PC-3 (cell line): ENCODE data around the gene RALGAPA1. TPM values are rescaled to one million over a fixed set of nuclear protein-coding genes. Genes with fewer than 3 reads are reported as not detected.

Experiments used
- ATAC-seq: fragments of 200-7000 bp; cut with Tn5 transposase; 2 replicates; pipeline ENCODE4 v1.9.1; 2020; ENCODE audit warnings: mild to moderate bottlenecking, moderate library complexity
- BruUV-seq: library from RNA; stranded (reverse); fragments of 400-500 nt; replicated peaks from 2 replicates; lab custom pipeline; 2021; lab: Mats Ljungman, UMichigan
- CTCF ChIA-PET: fragments of 300-600 bp; sonication (Branson Sonifier 250); formaldehyde crosslinking; loops from one replicate; lab custom pipeline; 2022; ENCODE audit warnings: antibody characterized with exemption; lab: Charles Lee
- POLR2A ChIA-PET: fragments of 300-600 bp; sonication (Branson Sonifier 250); formaldehyde crosslinking; loops from one replicate; lab custom pipeline; 2022; ENCODE audit warnings: antibody characterized with exemption; ENCODE audit not compliant: unreplicated experiment; lab: Charles Lee
- DNase-seq: peaks from one replicate; pipeline ENCODE4 v3.0.0-alpha.2; 2015
- H2AFZ ChIP-seq: fragments of 300-600 bp; sonication (generic); 2 replicates; pipeline ENCODE4 v1.6.0; 2016; ENCODE audit warnings: antibody characterized with exemption, low read length
- H3F3A ChIP-seq: fragments of 300-600 bp; sonication (generic); one replicate; pipeline ENCODE4 v1.6.0; 2017; ENCODE audit warnings: antibody characterized with exemption, low read length, control low read depth, mild to moderate bottlenecking; ENCODE audit not compliant: unreplicated experiment
- H3K27ac ChIP-seq: fragments of 300-600 bp; sonication (generic); 2 replicates; pipeline ENCODE4 v1.5.1; 2016; ENCODE audit warnings: mild to moderate bottlenecking, low read length
- H3K27me3 ChIP-seq: fragments of 300-600 bp; sonication (generic); 2 replicates; pipeline ENCODE4 v1.6.1; 2016; ENCODE audit warnings: low read length, mixed read lengths
- H3K36me3 ChIP-seq: fragments of 300-600 bp; sonication (generic); 2 replicates; pipeline ENCODE4 v1.6.1; 2016; ENCODE audit warnings: low read depth, mixed run types, low read length, mixed read lengths
- H3K4me1 ChIP-seq: fragments of 300-600 bp; sonication (generic); 2 replicates; pipeline ENCODE4 v1.5.1; 2016; ENCODE audit warnings: low read length; ENCODE audit not compliant: insufficient read depth
- H3K4me2 ChIP-seq: fragments of 300-600 bp; sonication (generic); 2 replicates; pipeline ENCODE4 v1.6.0; 2016; ENCODE audit warnings: low read length
- H3K4me3 ChIP-seq: fragments of 300-600 bp; sonication (generic); 2 replicates; pipeline ENCODE4 v1.5.1; 2016; ENCODE audit warnings: mild to moderate bottlenecking, low read length, mixed read lengths
- H3K79me2 ChIP-seq: fragments of 300-600 bp; sonication (generic); 2 replicates; pipeline ENCODE4 v1.6.1; 2017; ENCODE audit warnings: low read length, mixed read lengths
- H3K9ac ChIP-seq: fragments of 300-600 bp; sonication (generic); 2 replicates; pipeline ENCODE4 v1.6.0; 2016; ENCODE audit warnings: mild to moderate bottlenecking, low read length
- H3K9me2 ChIP-seq: fragments of 300-600 bp; sonication (generic); replicated peaks from 2 replicates; pipeline ENCODE4 v1.6.1; 2016; ENCODE audit warnings: mixed run types, low read length, mixed read lengths
- H3K9me3 ChIP-seq: fragments of 300-600 bp; sonication (generic); 2 replicates; pipeline ENCODE4 v1.6.1; 2016; ENCODE audit warnings: low read length, mixed read lengths
- H4K20me1 ChIP-seq: fragments of 300-600 bp; sonication (generic); 2 replicates; pipeline ENCODE4 v1.6.1; 2016; ENCODE audit warnings: low read length, mixed read lengths
- CTCF ChIP-seq: fragments of 300-600 bp; sonication (generic); conservative IDR thresholded peaks from 2 replicates; pipeline ENCODE4 v1.5.1; 2017; ENCODE audit warnings: antibody characterized with exemption, low read depth, mild to moderate bottlenecking, low read length
- EZH2 ChIP-seq: fragments of 300-600 bp; sonication (generic); IDR thresholded peaks from one replicate; pipeline ENCODE4 v1.6.1; 2017; ENCODE audit warnings: antibody characterized with exemption, mild to moderate bottlenecking, low read length; ENCODE audit not compliant: unreplicated experiment
- EZH2phosphoT487 ChIP-seq: fragments of 300-600 bp; sonication (generic); IDR thresholded peaks from 2 replicates; pipeline ENCODE4 v1.6.1; 2018; ENCODE audit warnings: mild to moderate bottlenecking, antibody characterized with exemption, low read length, borderline replicate concordance
- intact Hi-C: fragments of 100-400 bp; cut with micrococcal nuclease; formaldehyde crosslinking; loops from 2 replicates; pipeline ENCODE4 v1.9.0; 2023
- total RNA-seq: library from RNA; depleted of rRNA; stranded (reverse); fragments of >200 nt; gene quantifications from 2 replicates; pipeline ENCODE4 v1.2.3, GENCODE V29; 2014

The RALGAPA1 gene
- total RNA-seq, 1 experiment from 2014 or later: 20.3 TPM

- BruUV-seq: no TSS peak
Measured at GRCh38 chr14:35758523-35759129, 50.5 kb downstream of the RALGAPA1 start.

GRCh38 chr14:35754671-35755070 is 54.4 kb downstream of the RALGAPA1 start:
- Histone ChIP-seq H3K27me3 (no peaks in the 10 kb centered on the region), H3K4me2 (no peak overlapping the region), H3K9ac (no peak overlapping the region), H3K9me3 (no peaks in the 10 kb centered on the region), H3K4me1 (no peaks in the 10 kb centered on the region), H3K27ac (no peak overlapping the region), H3F3A (no peaks in the 10 kb centered on the region), H3K4me3 (no peak overlapping the region), H3K79me2 (no peaks in the 10 kb centered on the region), H3K36me3 (no peaks in the 10 kb centered on the region), H2AFZ (no peak overlapping the region), H3K9me2 (no peaks in the 10 kb centered on the region), H4K20me1 (no peaks in the 10 kb centered on the region)
- TF ChIP-seq EZH2: no peak
- TF ChIP-seq CTCF: no peak
- no peak for TF ChIP-seq EZH2phosphoT487
- ChIA-PET CTCF (interaction anchor here (1.0 kb wide), 1 partner anchor 67 kb away, joined by 5 read pairs; no protein-coding TSS in a partner anchor), POLR2A (no interaction called here)
- no peak for ATAC-seq
- intact Hi-C loops: no loop called here
- no peak for DNase-seq
- no TSS peak for BruUV-seq

More at GRCh38 chr14:35758523-35759129, 50.5 kb downstream of the RALGAPA1 start:
- H3K9ac ChIP-seq: no peak overlapping the region
- no peaks in the 10 kb centered on the region for H3K36me3 ChIP-seq
- H4K20me1 ChIP-seq: no peaks in the 10 kb centered on the region
- DNase-seq (no peak), ATAC-seq (no peak)
- intact Hi-C loops: no loop called here
- H3K79me2 ChIP-seq: no peaks in the 10 kb centered on the region
- no peaks in the 10 kb centered on the region for H3K9me3 ChIP-seq
- H3K27me3 ChIP-seq: no peaks in the 10 kb centered on the region
- no peaks in the 10 kb centered on the region for H3F3A ChIP-seq
- H2AFZ ChIP-seq: no peak overlapping the region
- CTCF ChIA-PET: no interaction called here
- H3K27ac ChIP-seq: no peak overlapping the region
- H3K4me2 ChIP-seq: no peak overlapping the region
- TF ChIP-seq CTCF (no peak), EZH2 (no peak), EZH2phosphoT487 (no peak)
- H3K9me2 ChIP-seq: no peaks in the 10 kb centered on the region
- no peaks in the 10 kb centered on the region for H3K4me1 ChIP-seq
- POLR2A ChIA-PET: no interaction called here
- H3K4me3 ChIP-seq: no peak overlapping the region

- no peaks in the 10 kb centered on the region for H3K4me1 ChIP-seq
- H3K4me3 ChIP-seq: no peak overlapping the region
- no peaks in the 10 kb centered on the region for H3F3A ChIP-seq
- ATAC-seq (no peak), DNase-seq (no peak)
- no peaks in the 10 kb centered on the region for H3K27me3 ChIP-seq
- no peak overlapping the region for H3K9ac ChIP-seq
- H2AFZ ChIP-seq: no peak overlapping the region
- no peaks in the 10 kb centered on the region for H3K9me3 ChIP-seq
- TF ChIP-seq CTCF (no peak), EZH2 (no peak), EZH2phosphoT487 (no peak)
- POLR2A ChIA-PET: interaction anchor here (0.5 kb wide), 1 partner anchor 1182 kb away, joined by 11 read pairs; no protein-coding TSS in a partner anchor
- H3K27ac ChIP-seq: no peak overlapping the region
- no TSS peak for BruUV-seq
- H4K20me1 ChIP-seq: no peaks in the 10 kb centered on the region
- intact Hi-C loops: no loop called here
- no peaks in the 10 kb centered on the region for H3K9me2 ChIP-seq
- no peaks in the 10 kb centered on the region for H3K79me2 ChIP-seq
- no peaks in the 10 kb centered on the region for H3K36me3 ChIP-seq
- no peak overlapping the region for H3K4me2 ChIP-seq
- CTCF ChIA-PET: no interaction called here
Measured at GRCh38 chr14:35752380-35752779, 56.7 kb downstream of the RALGAPA1 start.
